ENCODE measurements around the gene SULT4A1. TPM values are rescaled to one million over a fixed set of nuclear protein-coding genes. Genes with fewer than 3 reads are reported as not detected.

The SULT4A1 gene
- total and polyA plus RNA-seq, 2 of the 4 experiments (the other 2 are of a cell fraction): 1.1 to 5.2 TPM

- no peaks in the 10 kb centered on the region for H3K27me3 ChIP-seq (ENCODE audit: control insufficient read depth, insufficient read depth, low read length)
- no peak overlapping the region for H3K18ac ChIP-seq (ENCODE audit: low read depth, low read length)
- H3K4me1 ChIP-seq (ENCODE audit: control insufficient read depth, insufficient read depth, low read length): peaks cover 19% of the 10 kb centered on the region
- no peak overlapping the region for H3K4ac ChIP-seq (ENCODE audit: low read depth, low read length)
- dilution Hi-C loops (cut with HindIII; ENCODE audit: low sequenced_read_pairs, unreplicated experiment) (no loop called here), in situ Hi-C loops (cut with MboI; ENCODE audit: low sequenced_read_pairs) (no loop called here), intact Hi-C loops (cut with micrococcal nuclease) (no loop called here)
- no peak overlapping the region for H3K4me2 ChIP-seq (ENCODE audit: low read depth, low read length)
- 0 out of 2 replicates have a peak, but pooled peaks cover 3% of the 10 kb centered on the region for H3K9me1 ChIP-seq (ENCODE audit: insufficient read depth, low read length)
- ATAC-seq (ENCODE audit: low read depth): no peak
- no peak overlapping the region for H2BK20ac ChIP-seq (ENCODE audit: low read depth, low read length)
- H3K9me3 ChIP-seq (ENCODE audit: control insufficient read depth, insufficient read depth, low read length): no peaks in the 10 kb centered on the region
- POLR2A ChIA-PET (ENCODE audit: unreplicated experiment): no interaction called here
- no peak overlapping the region for H3K4me3 ChIP-seq (ENCODE audit: insufficient read depth, low read depth, low read length)
- no peak overlapping the region for H3K14ac ChIP-seq (replicated peaks; ENCODE audit: low read depth, low read length)
- no peaks in the 10 kb centered on the region for H3K36me3 ChIP-seq (ENCODE audit: control insufficient read depth, insufficient read depth, low read length)
- no peak overlapping the region for H4K8ac ChIP-seq (ENCODE audit: low read depth in 2 of 2, low read length in 2 of 2)
- no peak overlapping the region for H4K5ac ChIP-seq (ENCODE audit: low read depth, low read length)
- no TSS peak for BruUV-seq (replicated peaks)
- no peaks in the 10 kb centered on the region for H4K20me1 ChIP-seq (ENCODE audit: insufficient read depth, low read length)
- no peak overlapping the region for H3K23ac ChIP-seq (ENCODE audit: low read depth, low read length)
- H2AK5ac ChIP-seq (ENCODE audit: low read depth, low read length): no peak overlapping the region
- CTCF ChIA-PET: no interaction called here
- H3K79me1 ChIP-seq (ENCODE audit: low read depth in 1 of 2, low read length in 2 of 2): no peaks in the 10 kb centered on the region
- WGBS, 2 experiments (ENCODE audit: extremely low coverage in 2 of 2, insufficient read length in 1 of 2): 47% methylated on average over 4 of the region's 13 CpGs; no CpG with 5 or more reads in 1 of the 2 experiments
- no peak overlapping the region for H2BK5ac ChIP-seq (ENCODE audit: low read depth, low read length, poor library complexity, severe bottlenecking)
- no peak for TF ChIP-seq CEBPB (IDR thresholded peaks at IDR 0.05; ENCODE audit: low read depth, low read length)
- no peak for TF ChIP-seq NFE2L2 (IDR thresholded peaks at IDR 0.05; ENCODE audit: low read depth, low read length)
- TF ChIP-seq CTCF (conservative IDR thresholded peaks at IDR 0.05; ENCODE audit: low read depth, low read length): no peak
- TF ChIP-seq FOS (IDR thresholded peaks at IDR 0.05; ENCODE audit: low read depth, low read length): no peak
- TF ChIP-seq ELK1 (IDR thresholded peaks at IDR 0.05; ENCODE audit: borderline replicate concordance, low read depth, low read length): no peak
- no peak for TF ChIP-seq MXI1 (IDR thresholded peaks at IDR 0.05; ENCODE audit: borderline replicate concordance, low read depth, low read length)
- TF ChIP-seq BHLHE40 (IDR thresholded peaks at IDR 0.05; ENCODE audit: low read depth, low read length): no peak
- no peak for TF ChIP-seq RAD21 (IDR thresholded peaks at IDR 0.05; ENCODE audit: low read length)
- TF ChIP-seq SMC3 (IDR thresholded peaks at IDR 0.05; ENCODE audit: low read depth, low read length): no peak
- TF ChIP-seq RFX5 (IDR thresholded peaks at IDR 0.05; ENCODE audit: low read depth, low read length): no peak
- TF ChIP-seq CHD1 (IDR thresholded peaks at IDR 0.05; ENCODE audit: low read depth, low read length): no peak
- TF ChIP-seq MAFK (IDR thresholded peaks at IDR 0.05; ENCODE audit: low read depth, low read length): no peak
- TF ChIP-seq POLR2A (IDR thresholded peaks at IDR 0.05; ENCODE audit: low read depth, low read length): no peak
- no peak for TF ChIP-seq MAZ (IDR thresholded peaks at IDR 0.05; ENCODE audit: borderline replicate concordance, low read depth, low read length)
- no peak overlapping the region for H4K91ac ChIP-seq (ENCODE audit: insufficient read depth, low read depth, low read length)
- H2BK120ac ChIP-seq (ENCODE audit: low read depth, low read length): no peak overlapping the region
- H3K56ac ChIP-seq (ENCODE audit: extremely low read depth, insufficient read depth, low read length): no peak overlapping the region
- no peak for DNase-seq
- no peak overlapping the region for H3K27ac ChIP-seq (ENCODE audit: insufficient read depth, low read length)
- H2AFZ ChIP-seq (replicated peaks; ENCODE audit: low read length, poor library complexity): no peak overlapping the region
- no peak overlapping the region for H3K9ac ChIP-seq (ENCODE audit: low read depth, low read length)
- no peak overlapping the region for H2BK15ac ChIP-seq (ENCODE audit: low read depth, low read length)
- no peak overlapping the region for H2AK9ac ChIP-seq (replicated peaks; ENCODE audit: low read depth, low read length, poor library complexity)
Observed at GRCh38 chr22:43823353-43823908, 38.9 kb downstream of the SULT4A1 start.
